GM21515 (cell line): Measurements from ENCODE around the gene GLG1.
"Not testable (repeated sequence)": the region's sequence is repeated elsewhere in the genome, so short reads cannot be mapped to it uniquely, and the experiment has no call there.

Experiments
- ATAC-seq: cut with Tn5 transposase; IDR thresholded peaks from one replicate; pipeline ENCODE4 v1.9.1; 2021; ENCODE audit not compliant: unreplicated experiment

GLG1 gene

DNA sequence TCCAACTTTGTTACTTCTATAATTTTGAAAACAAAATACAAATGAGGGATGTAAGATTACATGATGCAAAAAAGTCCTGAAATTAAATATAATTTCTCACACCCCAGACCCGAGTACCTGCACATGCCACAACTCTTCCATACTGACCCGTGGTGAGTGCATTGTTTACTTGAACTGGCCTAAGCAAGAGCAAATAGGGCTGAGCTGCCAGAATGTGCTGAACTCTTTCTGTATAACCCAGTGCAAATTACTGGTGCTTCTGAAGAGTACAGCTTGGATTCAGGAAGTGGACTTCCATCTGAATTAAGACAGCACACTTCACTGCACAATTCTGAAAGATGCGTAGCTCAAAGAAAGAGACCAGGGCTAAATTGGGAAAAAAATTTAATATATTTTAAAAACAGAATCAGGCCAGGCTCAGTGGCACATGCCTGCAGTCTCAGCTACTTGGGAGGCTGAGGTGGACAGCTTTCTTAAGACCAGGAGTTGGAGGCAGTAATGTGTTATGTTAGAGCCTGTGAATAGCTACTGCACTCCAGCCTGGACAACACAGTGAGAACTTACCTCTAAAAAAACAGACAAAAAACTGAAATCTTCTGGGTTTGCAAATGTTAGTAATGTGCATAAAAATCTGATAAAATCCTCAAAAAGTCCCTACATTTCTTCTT lies 63.9 kb downstream of the GLG1 start:
- not testable (repeated sequence) for ATAC-seq

DNA sequence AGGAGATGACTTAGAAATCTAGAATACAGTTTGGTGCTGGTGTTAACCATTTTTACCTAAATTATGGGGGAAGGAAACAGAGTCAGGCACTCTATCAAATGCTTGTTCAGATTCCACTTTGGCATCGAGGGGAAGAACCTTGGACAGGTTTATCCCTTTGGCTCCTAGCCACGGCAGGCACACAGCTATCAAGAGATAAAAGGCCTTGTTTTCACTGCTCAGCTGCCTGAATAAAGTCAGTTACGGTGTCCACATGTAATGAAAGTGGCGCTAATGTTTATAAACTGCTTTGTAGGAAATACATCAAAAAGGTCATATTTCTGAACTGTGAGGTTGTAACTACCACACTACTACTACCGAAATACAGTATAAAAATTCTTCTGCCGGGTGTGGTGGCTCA lies 66.3 kb downstream of the GLG1 start:
- not testable (repeated sequence) for ATAC-seq

DNA sequence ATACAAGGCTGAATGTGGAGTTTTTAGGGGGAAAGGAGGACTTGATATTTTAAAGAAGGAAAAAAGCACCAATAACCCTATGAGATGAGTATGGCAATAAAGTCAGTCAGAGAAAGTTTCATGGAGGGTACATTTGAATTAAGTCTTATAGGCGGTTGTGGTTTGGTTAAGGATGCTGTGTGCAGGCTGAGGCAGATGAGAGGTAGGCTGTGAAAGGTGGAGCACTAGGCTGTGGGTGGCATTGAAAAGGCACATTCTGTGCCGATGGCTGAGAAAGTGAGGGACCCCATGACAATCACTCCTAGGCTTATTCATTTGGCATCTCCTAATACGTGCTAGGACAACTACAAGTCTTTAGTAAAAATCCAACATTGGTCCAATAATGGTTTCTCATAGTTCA lies 68.1 kb downstream of the GLG1 start:
- not testable (repeated sequence) for ATAC-seq

DNA sequence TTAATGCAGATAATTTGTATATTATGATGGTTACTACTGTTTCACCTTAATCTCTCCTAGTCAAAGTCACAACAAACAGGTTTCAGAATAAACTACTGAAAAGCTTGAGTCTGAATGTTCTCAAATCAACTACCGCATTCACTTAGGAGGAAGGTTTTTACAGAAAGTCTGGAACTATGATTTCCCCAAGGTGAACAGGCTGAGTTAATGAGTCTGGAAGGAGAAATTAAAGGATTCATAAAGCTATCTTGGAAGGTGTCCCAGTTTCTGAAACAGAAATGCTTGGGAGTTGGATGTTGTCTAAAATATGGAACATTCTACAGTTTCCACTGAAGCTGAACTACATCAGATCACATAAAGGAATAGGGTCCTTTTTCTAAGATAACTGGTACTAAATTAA lies 69.2 kb downstream of the GLG1 start:
- ATAC-seq, result not testable (repeated sequence)

DNA sequence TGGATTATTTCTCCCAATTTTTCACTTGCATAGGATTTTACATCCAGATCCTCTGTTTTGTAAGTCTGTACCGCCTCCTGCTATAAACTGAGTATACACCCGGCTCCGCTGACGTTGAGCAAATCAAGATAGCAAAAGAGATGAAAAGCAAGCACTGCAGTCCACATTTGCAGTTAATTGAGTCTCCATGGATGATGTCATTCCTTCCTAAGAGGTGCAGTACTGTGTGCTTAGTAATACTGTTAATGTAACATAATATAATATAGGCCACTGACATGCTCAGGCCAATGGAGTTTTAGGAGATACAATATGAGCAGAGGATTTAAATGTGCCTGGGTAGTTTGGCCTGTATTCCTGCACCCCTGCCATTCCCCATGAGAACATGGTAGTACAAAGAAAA lies 72.3 kb downstream of the GLG1 start:
- not testable (repeated sequence) for ATAC-seq

DNA sequence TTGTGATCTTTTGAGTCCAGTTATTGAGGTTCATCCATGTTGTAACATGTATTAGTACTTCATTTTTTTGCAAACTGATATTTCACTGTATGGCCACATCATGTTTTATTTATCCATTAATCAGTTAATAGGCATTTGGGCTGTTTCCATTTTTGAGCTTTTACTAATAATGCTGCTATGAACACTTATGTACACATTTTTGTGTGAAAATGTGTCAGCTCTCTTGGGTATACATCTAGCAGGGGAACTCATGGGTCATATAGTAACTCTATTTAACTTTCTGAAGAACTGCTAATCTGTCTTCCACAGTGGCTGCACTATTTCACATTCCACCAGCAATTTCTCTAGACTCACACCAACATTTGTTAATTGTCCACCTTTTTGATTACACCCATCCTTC lies 82.0 kb downstream of the GLG1 start:
- no peak for ATAC-seq

DNA sequence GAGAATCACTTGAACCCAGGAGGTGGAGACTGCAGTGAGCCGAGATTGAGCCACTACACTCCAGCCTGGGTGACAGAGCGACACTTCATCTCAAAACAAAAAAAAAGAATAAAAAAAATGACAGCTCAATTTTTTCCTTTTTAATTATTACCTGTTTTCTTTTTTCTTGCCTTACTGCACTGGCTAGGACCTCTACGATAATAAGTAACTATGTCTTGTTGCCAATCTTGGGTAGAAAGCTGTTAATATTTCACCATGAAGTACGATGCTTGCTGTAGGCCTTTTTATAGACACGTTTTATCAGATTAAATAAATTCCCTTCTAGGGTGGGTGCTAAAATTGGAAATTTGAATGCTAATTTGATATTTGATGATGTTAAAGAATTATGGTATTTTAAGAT lies 82.8 kb downstream of the GLG1 start:
- ATAC-seq, result no peak

DNA sequence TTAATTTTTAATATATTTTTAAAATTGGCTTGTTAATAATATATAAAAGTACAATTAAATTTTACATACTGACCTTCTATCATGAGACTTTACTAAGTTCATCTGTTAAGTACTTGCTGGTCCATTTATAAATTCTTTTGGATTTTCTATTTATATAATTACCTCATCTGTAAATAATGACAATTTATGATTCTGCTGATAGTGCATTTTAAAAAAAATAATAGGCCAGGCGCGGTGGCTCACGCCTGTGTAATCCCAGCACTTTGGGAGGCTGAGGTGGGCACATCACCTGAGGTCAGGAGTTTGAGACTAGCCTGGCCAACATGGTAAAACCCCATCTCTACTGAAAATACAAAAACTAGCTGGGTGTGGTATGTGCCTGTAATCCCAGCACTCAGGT lies 83.2 kb downstream of the GLG1 start:
- not testable (repeated sequence) for ATAC-seq

DNA sequence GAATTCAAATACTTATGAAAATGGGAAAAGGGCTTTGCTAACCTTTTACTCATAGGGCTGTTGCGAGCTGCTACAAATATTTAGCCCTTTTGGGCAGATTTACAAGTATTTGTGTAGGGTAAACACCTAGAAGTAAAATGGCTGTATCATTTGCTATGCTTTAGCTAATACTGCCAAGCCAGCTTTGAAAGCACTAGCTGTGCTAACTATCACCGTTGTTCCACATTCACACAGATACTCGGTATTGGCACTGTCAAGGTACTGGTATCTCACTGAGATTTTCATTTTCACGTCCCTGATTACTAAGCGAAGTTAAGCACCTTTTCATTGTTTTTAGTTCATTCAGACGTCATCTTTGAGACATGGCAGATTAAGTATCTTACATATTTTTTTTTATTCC lies 84.8 kb downstream of the GLG1 start:
- ATAC-seq, result no peak

DNA sequence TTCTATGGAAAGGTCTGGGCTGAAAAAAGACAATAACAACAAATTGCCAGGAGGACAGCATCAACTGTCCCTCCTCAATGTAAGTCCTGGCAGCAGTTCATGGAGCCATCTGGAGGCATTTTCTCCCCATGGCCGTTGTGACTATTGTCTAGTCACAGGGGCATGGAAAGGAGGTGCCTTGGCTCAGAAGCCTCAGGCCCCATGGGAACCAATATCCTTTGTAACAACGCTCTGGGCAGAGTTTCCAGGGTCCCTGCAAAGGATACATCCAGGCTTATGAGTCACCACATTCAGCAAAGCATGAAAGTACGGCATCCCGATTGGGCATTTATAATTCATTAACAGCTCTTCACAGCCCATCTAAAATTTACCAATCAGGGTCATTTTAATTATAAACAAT lies 85.2 kb downstream of the GLG1 start:
- ATAC-seq, result no peak

DNA sequence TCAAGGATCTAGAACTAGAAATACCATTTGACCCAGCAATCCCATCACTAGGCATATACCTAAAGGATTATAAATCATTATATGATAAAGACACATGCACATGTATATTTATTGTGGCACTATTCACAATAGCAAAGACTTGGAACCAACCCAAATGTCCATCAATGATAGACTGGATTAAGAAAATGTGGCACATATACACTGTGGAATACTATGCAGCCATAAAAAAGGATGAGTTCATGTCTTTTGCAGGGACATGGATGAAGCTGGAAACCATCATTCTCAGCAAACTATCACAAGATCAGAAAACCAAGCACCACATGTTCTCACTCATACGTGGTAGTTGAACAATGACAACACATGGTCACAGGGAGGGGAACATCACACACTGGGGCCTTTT lies 88.0 kb downstream of the GLG1 start:
- ATAC-seq, result not testable (repeated sequence)

DNA sequence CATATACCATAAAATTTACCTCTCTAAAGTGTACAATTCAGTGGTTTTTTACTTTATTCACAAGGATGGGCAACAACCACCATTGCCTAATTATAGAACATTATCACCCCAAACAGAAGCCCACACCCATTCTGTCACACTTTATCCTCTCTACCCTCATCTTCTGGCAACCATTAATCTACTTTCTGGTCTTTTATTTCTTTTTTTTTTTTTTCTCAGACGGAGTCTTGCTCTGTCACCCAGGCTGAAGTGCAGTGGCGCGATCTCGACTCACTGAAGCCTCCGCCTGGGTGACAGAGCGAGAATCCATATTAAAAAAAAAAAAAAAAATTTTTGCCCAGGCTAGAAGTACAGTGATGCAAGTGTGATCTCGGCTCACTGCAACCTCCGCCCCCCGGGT lies 95.0 kb downstream of the GLG1 start:
- ATAC-seq, result no peak

DNA sequence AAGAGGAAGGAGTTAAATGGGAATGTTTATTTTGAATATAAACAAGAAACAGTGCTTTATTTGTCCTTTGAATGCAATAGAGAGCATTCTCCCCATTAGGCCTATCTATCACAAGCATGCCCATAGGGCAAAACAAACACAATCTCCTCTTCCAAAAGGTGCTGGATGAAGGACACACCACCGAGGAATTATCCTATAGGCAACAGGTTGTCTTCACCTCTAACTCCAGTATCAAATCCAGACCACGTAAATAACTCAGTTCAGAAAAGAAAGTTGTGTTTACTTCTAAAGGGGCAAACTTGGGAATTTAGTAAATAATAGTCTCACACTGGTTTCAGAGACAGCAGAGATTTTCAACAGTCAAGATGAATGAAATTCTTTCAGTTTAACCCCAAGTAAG lies 101.9 kb downstream of the GLG1 start:
- no peak for ATAC-seq

DNA sequence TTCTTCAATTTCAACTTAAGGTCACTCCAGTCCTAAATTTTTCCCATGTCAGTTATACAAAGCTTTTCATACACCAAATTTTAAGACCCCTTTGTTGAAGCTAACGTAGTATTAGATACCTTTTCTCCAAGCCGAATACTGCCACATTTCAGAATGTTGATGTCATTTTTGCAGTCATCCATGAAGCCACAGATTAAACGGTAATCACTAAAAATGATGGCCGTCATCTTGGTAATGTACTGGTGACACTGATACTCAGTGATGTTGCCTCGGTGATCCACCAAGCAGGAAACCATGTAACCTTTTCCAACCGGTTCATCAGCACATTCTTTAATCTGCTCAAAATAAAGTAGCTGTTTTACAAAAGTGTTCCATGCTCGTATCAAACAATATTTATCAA lies 103.5 kb downstream of the GLG1 start:
- ATAC-seq, result no peak

DNA sequence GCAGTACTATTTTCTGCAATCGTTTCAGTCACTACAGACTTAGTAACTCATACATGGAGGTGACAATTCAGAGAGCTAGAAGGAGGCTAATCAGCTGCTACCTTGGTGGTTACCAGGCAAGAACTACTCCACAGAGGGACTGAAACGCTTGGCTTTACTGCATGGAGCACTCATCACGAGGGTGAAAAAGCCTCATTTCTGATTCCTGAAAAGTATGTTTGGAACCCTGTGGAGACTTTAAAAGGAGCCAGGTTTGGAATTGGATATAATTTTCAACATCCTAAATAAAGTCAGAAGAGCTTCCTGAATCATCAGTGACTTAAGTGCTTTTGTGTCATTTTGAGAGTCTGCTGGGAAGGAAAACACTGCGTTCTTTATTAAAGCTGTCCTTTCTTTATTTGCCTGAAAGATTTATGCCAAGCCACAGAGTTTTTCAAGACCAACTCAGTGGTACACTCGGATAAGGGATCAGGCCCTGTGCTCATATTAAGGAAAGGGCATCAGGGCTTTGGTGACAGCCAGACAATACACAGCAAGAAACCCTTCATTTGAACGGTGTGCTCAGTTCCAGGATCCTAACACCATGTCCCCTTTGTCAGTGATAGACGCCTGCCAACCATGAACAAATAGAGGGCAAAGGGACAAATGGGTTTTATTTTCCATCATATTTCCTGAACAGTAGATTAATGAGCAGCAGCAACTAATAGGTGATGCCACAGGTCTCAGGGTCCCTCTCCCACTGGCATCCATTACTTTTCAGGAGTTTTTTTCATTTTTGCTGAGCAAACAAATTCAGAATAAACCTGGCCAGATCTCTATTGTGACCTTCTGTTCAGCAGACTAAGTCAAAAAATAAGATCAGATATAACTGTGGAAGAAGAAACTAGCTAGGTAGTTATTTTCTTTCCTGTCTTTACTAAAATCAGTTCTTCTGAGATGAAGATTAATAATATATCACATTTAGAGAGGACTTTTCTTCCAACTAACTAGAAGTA lies 105.1 kb downstream of the GLG1 start:
- ATAC-seq, result no peak

DNA sequence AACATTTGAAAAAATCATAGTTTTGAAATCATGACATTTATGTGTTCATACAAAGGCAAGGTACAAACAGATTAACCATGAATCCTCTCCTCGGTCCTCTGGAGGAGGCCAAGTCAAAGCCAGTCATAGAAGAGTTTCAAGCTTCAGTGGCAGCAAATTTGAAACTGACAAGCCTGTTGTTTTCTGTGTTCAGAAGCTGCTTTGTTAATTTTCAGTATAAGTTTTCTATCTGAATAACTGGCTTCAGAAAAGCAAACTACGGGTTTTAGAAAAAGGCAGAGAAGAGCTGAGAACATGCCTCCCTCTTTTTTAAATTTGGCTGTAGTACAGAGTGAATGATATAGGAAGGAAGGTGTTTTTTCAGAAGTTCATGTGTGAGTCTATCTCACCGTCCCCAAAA lies 106.0 kb downstream of the GLG1 start:
- no peak for ATAC-seq

DNA sequence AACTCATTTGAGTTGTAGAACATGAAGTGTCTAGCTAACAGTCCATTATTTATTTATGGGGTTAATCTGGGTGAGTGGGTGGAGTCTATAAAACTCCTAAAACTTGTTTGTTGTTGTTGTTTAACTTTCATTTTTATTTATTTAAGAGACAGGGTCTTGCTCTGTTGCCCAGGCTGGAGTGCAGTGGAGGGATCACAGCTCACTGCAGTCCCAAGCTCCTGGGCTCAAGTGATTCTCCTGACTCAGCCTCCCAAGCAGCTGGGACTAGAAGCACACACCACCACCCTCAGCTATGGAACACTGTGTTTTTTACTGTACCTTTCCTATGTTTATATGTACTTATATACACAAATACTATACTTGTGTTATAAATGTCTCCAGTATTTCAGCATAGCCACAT lies 107.8 kb downstream of the GLG1 start:
- no peak for ATAC-seq

DNA sequence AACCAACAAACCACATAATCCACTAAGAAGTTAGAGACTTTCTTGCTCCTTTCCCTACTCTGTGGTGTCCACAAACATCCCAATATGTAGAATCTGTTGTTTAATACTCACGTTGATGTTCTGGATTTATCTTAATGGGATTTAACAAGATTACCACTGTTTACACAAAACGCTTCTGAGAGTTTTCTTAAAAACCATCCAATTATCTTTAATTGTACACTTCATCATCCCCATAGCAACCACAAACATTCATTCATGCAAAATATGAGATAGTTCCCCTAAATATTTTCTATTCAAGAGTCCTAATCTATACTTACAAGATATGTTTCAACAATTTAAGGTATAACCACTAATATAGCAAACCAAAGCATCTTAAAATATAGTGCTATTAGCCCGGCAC lies 109.2 kb downstream of the GLG1 start:
- no peak for ATAC-seq

DNA sequence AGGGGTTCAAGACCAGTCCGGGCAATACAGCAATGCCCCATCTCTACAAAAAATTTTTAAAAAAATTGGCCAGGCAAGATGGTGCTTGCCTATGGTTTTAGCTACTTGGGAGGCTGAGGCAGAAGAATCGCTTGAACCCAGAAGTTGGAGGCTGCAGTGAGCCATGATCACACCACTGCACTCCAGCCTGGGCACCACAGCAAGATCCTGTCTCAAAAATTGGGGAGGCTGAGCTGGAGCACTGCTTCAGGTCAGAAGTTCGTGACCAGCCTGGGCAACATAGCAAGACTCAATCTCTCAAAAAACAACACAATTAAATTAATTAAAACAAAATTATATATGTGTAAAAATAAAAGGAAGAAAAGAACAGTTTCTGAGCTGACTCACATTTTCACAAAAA lies 110.9 kb downstream of the GLG1 start:
- no peak for ATAC-seq

DNA sequence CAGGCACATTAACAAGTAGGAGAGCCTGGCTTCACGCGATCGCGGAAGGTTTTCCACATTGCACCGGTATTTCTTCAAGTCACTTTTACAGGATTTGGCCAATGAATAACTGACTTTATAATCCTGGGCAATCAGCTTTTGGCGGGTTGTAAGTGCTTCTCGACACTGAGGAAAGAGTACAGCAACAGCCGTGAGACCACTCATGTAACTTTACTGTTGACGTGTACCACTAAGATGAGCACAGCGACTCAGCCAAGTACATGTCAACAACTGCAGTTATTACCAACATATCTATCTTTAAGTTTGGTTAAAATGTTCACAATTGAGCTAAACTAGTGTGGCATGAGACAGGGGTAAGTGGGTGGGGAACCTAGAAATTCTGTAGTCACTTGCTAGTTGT lies 113.9 kb downstream of the GLG1 start:
- no peak for ATAC-seq

DNA sequence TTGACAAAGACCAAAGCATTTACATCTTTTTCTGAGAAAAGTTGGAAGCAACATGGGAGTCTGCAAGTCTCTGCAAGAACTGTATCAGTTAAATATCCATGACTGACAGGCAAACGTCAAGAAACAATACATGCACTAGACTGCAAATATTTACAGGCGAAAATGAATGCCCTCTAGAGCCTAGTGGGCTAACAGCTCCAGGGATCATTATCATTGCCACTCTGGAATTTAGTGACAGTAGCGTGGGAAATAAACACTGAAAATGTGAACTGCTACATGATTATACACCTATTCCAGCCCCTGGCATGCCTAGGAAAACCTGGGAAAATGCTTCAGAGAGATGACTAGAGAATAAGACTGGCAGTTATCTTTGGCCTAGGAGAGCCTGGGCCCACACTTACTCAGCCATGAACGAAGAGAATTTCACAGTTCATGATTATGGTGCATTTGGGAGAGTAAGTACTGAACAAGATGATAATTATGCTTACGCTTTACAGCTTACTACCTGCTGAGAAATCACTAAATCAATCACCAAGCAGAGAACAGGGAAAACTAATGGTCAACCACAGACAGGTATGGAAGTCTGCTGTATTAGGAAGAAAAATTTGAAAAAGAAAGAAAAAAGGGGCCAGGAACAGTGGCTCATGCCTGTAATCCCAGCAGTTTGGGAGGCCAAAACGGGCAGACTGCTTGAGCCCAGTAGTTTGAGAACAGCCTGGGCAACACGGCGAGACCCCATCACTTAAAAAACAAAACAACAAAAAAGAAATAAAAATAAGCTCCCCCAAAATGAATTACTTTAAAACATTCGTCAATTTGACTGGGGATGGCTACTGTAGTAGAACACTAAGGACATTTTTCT lies 119.0 kb downstream of the GLG1 start:
- no peak for ATAC-seq
